ENCODE data around the gene CSK. TPM values are rescaled to one million over a fixed set of nuclear protein-coding genes. Genes with fewer than 3 reads are reported as not detected.
"Not testable (repeated sequence)": the region's sequence is repeated elsewhere in the genome, so short reads cannot be mapped to it uniquely, and the experiment has no call there.

The CSK gene
- total RNA-seq, result 10 to 100 TPM; 34.9 to 55.2 TPM
- 10 to 100 TPM; 21.8 to 29.8 TPM for polyA plus RNA-seq
- long read RNA-seq, donor 1, transcript CSK-201 (13 exons, 2,767 nt), result minor isoform, 16 of 70 reads
- long read RNA-seq, donor 1, transcript CSK-202 (14 exons, 1,900 nt), result major isoform, 19 of 70 reads
- long read RNA-seq, donor 1, partial matches to known transcripts, result 25 of 70 reads
- long read RNA-seq, donor 1, other reads (novel, unspliced or antisense), result 10 of 70 reads
- long read RNA-seq, donor 2, transcript CSK-201 (13 exons, 2,767 nt), result major isoform, 7 of 26 reads
- long read RNA-seq, donor 2, partial matches to known transcripts, result 14 of 26 reads
- long read RNA-seq, donor 2, other reads (novel, unspliced or antisense), result 4 of 26 reads

- Histone ChIP-seq H3K4me3 (ENCODE audit: low read length in 2 of 2) (peak within 1 kb of the TSS; percentile 94 to 96), H3K36me3 (ENCODE audit: control insufficient read depth in 1 of 2, insufficient read depth in 2 of 2, low read length in 1 of 2) (no peaks in the 10 kb centered on the region), H3K27me3 (ENCODE audit: control insufficient read depth in 1 of 2, insufficient read depth in 2 of 2, low read length in 1 of 2) (no peaks in the 10 kb centered on the region), H3K27ac (ENCODE audit: low read depth in 1 of 2, low read length in 2 of 2) (peak within 1 kb of the TSS in 1 of 2 donors; percentile 23), H3K9me3 (ENCODE audit: control insufficient read depth, low read length) (no peaks in the 10 kb centered on the region), H3K4me1 (ENCODE audit: control insufficient read depth in 1 of 2, insufficient read depth in 2 of 2, low read length in 2 of 2) (no peaks in the 10 kb centered on the region)
- peak; percentile 84 to 92 for DNase-seq
- peak; percentile 81 for ATAC-seq (ENCODE audit: low FRiP score)
- intact Hi-C loops (cut with DNase I), result loop anchor here in 1 of 2 donors (2.0 kb wide), 1 partner anchor 19 kb away; no protein-coding TSS in a partner anchor
- 0 to 1% methylated on average over 34 to 74 of the region's 74 CpGs for WGBS, 2 donors
Measured at GRCh38 chr15:74781431-74782258, at the start of gene CSK. CSK (plus strand) TSS chr15:74782080; CDS start chr15:74798298, 16,218 bp downstream.

- Histone ChIP-seq H3K36me3 (ENCODE audit: control insufficient read depth in 1 of 2, insufficient read depth in 2 of 2, low read length in 1 of 2) (no peaks in the 10 kb centered on the region), H3K4me1 (ENCODE audit: control insufficient read depth in 1 of 2, insufficient read depth in 2 of 2, low read length in 2 of 2) (no peaks in the 10 kb centered on the region), H3K27ac (ENCODE audit: low read depth in 1 of 2, low read length in 2 of 2) (no peak overlapping the region), H3K27me3 (ENCODE audit: control insufficient read depth in 1 of 2, insufficient read depth in 2 of 2, low read length in 1 of 2) (no peaks in the 10 kb centered on the region), H3K9me3 (ENCODE audit: control insufficient read depth, low read length) (no peaks in the 10 kb centered on the region), H3K4me3 (ENCODE audit: low read length in 2 of 2) (no peak overlapping the region)
- peak in 1 of 2 donors; percentile 57 for DNase-seq
- intact Hi-C loops (cut with DNase I), result no loop called here
- WGBS, 2 donors, result 76 to 79% methylated on average over 5 of the region's 5 CpGs
- no peak for ATAC-seq (ENCODE audit: low FRiP score)
Measured at GRCh38 chr15:74732846-74733245, 49.0 kb upstream of the CSK start.

- no peak for ATAC-seq (ENCODE audit: low FRiP score)
Measured at GRCh38 chr15:74733269-74733668, 48.6 kb upstream of the CSK start.

DNA sequence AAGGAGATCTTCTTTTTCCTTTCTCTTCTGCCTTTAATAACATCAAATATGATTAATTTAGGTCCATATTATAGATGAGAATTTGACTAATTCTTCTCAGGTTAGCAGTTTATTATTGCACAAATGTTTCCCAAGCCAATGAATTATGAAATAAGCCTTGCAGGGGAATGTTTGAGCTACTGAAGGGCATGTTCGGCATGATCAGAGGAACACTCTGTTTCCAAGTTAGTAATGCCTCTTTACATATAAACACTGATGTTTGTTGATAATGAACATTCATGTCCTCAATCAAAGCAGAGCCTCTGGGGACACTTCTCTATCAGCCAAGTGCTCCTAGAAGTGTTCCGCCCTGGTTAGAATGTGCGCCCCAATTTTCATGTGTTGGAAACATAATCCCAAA lies 46.6 kb upstream of the CSK start:
- Histone ChIP-seq H3K9me3 (ENCODE audit: control insufficient read depth, low read length) (no peaks in the 10 kb centered on the region), H3K27ac (ENCODE audit: low read depth in 1 of 2, low read length in 2 of 2) (no peak overlapping the region), H3K36me3 (ENCODE audit: control insufficient read depth in 1 of 2, insufficient read depth in 2 of 2, low read length in 1 of 2) (no peaks in the 10 kb centered on the region), H3K4me1 (ENCODE audit: control insufficient read depth in 1 of 2, insufficient read depth in 2 of 2, low read length in 2 of 2) (no peaks in the 10 kb centered on the region), H3K27me3 (ENCODE audit: control insufficient read depth in 1 of 2, insufficient read depth in 2 of 2, low read length in 1 of 2) (no peaks in the 10 kb centered on the region), H3K4me3 (ENCODE audit: low read length in 2 of 2) (no peak overlapping the region)
- DNase-seq (no peak), ATAC-seq (ENCODE audit: low FRiP score) (no peak)
- intact Hi-C loops (cut with DNase I), result no loop called here
- WGBS, 2 donors, result 91 to 92% methylated on average over 3 of the region's 3 CpGs

More at GRCh38 chr15:74733269-74733668, 48.6 kb upstream of the CSK start:
- H3K4me3 ChIP-seq (ENCODE audit: low read length in 2 of 2), result no peak overlapping the region
- H3K27ac ChIP-seq (ENCODE audit: low read depth in 1 of 2, low read length in 2 of 2), result no peak overlapping the region
- H3K27me3 ChIP-seq (ENCODE audit: control insufficient read depth in 1 of 2, insufficient read depth in 2 of 2, low read length in 1 of 2), result no peaks in the 10 kb centered on the region
- no peaks in the 10 kb centered on the region for H3K9me3 ChIP-seq (ENCODE audit: control insufficient read depth, low read length)
- intact Hi-C loops (cut with DNase I), result no loop called here
- 90 to 91% methylated on average over 3 of the region's 3 CpGs for WGBS, 2 donors
- H3K4me1 ChIP-seq (ENCODE audit: control insufficient read depth in 1 of 2, insufficient read depth in 2 of 2, low read length in 2 of 2), result no peaks in the 10 kb centered on the region
- H3K36me3 ChIP-seq (ENCODE audit: control insufficient read depth in 1 of 2, insufficient read depth in 2 of 2, low read length in 1 of 2), result no peaks in the 10 kb centered on the region
- no peak for DNase-seq

- H3K36me3 ChIP-seq (ENCODE audit: control insufficient read depth in 1 of 2, insufficient read depth in 2 of 2, low read length in 1 of 2); H3K4me3 ChIP-seq (ENCODE audit: low read length in 2 of 2); H3K4me1 ChIP-seq (ENCODE audit: control insufficient read depth in 1 of 2, insufficient read depth in 2 of 2, low read length in 2 of 2); intact Hi-C loops (cut with DNase I); H3K27me3 ChIP-seq (ENCODE audit: control insufficient read depth in 1 of 2, insufficient read depth in 2 of 2, low read length in 1 of 2); ATAC-seq (ENCODE audit: low FRiP score); H3K9me3 ChIP-seq (ENCODE audit: control insufficient read depth, low read length); DNase-seq; H3K27ac ChIP-seq (ENCODE audit: low read depth in 1 of 2, low read length in 2 of 2): not testable (repeated sequence)
- 66 to 70% methylated on average over 5 of the region's 5 CpGs for WGBS, 2 donors
Measured at GRCh38 chr15:74738239-74738638, 43.6 kb upstream of the CSK start.

DNA sequence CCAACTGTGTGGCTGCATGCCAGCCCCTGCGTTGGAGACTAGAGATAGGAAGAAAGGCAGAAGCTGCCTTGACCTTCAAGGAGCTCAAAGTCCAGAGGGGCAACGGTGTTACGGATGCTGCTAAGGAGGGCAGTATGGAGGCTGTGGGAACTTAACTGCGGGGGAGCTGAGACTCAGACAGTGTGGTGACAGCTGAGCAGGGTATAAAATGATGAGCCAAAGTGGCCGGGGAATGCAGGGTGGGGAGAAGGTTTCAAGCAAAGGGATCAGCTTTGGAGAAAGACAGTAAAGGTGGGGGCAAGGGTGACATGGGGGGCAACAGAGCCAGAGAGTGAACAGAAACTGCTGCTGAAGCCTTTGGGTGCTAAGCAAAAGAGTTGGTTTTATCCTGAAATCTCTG lies 39.5 kb upstream of the CSK start:
- no peak for DNase-seq
- no peak for ATAC-seq (ENCODE audit: low FRiP score)
- Histone ChIP-seq H3K36me3 (ENCODE audit: control insufficient read depth in 1 of 2, insufficient read depth in 2 of 2, low read length in 1 of 2) (no peaks in the 10 kb centered on the region), H3K4me3 (ENCODE audit: low read length in 2 of 2) (no peak overlapping the region), H3K4me1 (ENCODE audit: control insufficient read depth in 1 of 2, insufficient read depth in 2 of 2, low read length in 2 of 2) (no peaks in the 10 kb centered on the region), H3K9me3 (ENCODE audit: control insufficient read depth, low read length) (peaks cover 4% of the 10 kb centered on the region), H3K27ac (ENCODE audit: low read depth in 1 of 2, low read length in 2 of 2) (no peak overlapping the region), H3K27me3 (ENCODE audit: control insufficient read depth in 1 of 2, insufficient read depth in 2 of 2, low read length in 1 of 2) (no peaks in the 10 kb centered on the region)
- intact Hi-C loops (cut with DNase I), result no loop called here
- WGBS, 2 donors, result 80 to 83% methylated on average over 5 of the region's 5 CpGs

DNA sequence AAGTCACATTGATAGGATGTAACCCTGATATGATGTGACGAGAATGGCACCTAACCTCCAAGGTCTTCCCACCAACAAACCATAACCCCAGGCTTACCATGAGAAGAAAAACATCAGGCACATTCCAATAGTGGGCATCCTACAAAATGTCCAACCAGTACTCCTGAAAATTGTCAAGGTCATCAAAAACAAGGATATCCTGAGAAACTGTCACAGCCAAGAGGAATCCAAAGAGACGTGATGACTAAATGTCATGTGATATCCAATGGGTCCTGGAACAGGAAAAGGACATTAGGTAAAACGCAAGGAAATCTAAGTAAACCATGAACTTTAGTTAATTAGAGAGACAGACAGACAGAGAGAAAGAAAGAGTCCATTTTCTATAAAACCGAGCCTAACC lies 35.5 kb upstream of the CSK start:
- no peak for ATAC-seq (ENCODE audit: low FRiP score)
- intact Hi-C loops (cut with DNase I), result no loop called here
- Histone ChIP-seq H3K27me3 (ENCODE audit: control insufficient read depth in 1 of 2, insufficient read depth in 2 of 2, low read length in 1 of 2) (no peaks in the 10 kb centered on the region), H3K4me1 (ENCODE audit: control insufficient read depth in 1 of 2, insufficient read depth in 2 of 2, low read length in 2 of 2) (no peaks in the 10 kb centered on the region), H3K9me3 (ENCODE audit: control insufficient read depth, low read length) (peaks cover 4% of the 10 kb centered on the region), H3K27ac (ENCODE audit: low read depth in 1 of 2, low read length in 2 of 2) (no peak overlapping the region), H3K36me3 (ENCODE audit: control insufficient read depth in 1 of 2, insufficient read depth in 2 of 2, low read length in 1 of 2) (no peaks in the 10 kb centered on the region), H3K4me3 (ENCODE audit: low read length in 2 of 2) (no peak overlapping the region)
- DNase-seq, result no peak
- 71 to 84% methylated on average over 4 of the region's 4 CpGs for WGBS, 2 donors

DNA sequence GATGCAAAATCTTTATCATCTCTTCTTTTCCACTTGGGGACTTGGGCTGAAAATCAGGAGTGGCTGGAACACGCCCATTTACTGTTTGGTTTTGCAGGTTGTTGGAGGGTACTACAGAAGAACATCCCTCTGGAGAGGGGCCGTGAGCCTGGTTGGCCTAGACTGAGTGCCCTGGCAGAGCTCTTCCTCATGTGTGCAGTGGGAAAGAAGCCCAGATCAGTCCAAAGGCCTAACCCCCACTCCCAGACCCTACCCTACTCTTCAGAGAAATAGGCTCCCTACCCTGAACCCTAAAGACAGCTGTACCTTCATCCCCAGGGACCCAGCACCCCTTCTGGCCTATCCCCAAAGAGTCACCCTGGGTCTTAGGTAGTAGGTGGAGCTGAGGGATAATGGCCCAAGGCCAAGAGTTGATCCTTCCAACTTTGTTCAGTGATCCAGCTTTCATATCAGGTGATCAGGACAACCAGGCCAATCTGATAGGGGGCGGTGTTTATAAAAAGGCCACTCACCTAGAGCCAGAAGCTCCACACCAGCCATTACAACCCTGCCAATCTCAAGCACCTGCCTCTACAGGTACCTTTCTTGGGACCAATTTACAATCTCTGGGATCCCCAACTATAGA lies 33.4 kb upstream of the CSK start, which contains the start of gene CYP1A2:
TSS of gene CYP1A2 (plus strand) at position 524 of the 625 bp plus-strand sequence. CDS start 894 bp downstream, outside the sequence.
- Histone ChIP-seq H3K4me3 (ENCODE audit: low read length in 2 of 2) (no peak within 1 kb of the TSS), H3K4me1 (ENCODE audit: control insufficient read depth in 1 of 2, insufficient read depth in 2 of 2, low read length in 2 of 2) (no peaks in the 10 kb centered on the region), H3K36me3 (ENCODE audit: control insufficient read depth in 1 of 2, insufficient read depth in 2 of 2, low read length in 1 of 2) (no peaks in the 10 kb centered on the region), H3K27ac (ENCODE audit: low read depth in 1 of 2, low read length in 2 of 2) (no peak within 1 kb of the TSS), H3K27me3 (ENCODE audit: control insufficient read depth in 1 of 2, insufficient read depth in 2 of 2, low read length in 1 of 2) (no peaks in the 10 kb centered on the region), H3K9me3 (ENCODE audit: control insufficient read depth, low read length) (no peaks in the 10 kb centered on the region)
- ATAC-seq (ENCODE audit: low FRiP score) (no peak), DNase-seq (peak in 1 of 2 donors; percentile 16)
- intact Hi-C loops (cut with DNase I), result no loop called here
- 70 to 76% methylated on average over 3 of the region's 3 CpGs for WGBS, 2 donors

All from aorta (tissue), 5 donors.